Camera-type eye (tissue), 1 donor: ENCODE measurements around the gene MPP3. TPM values are rescaled to one million over a fixed set of nuclear protein-coding genes. Genes with fewer than 3 reads are reported as not detected.

ENCODE experiments used
- total RNA-seq: library from RNA; depleted of rRNA; stranded (reverse); fragments of >200 nt; gene quantifications from one replicate; pipeline ENCODE4 v1.2.3, GENCODE V29; 2014

The MPP3 gene
- 21.7 TPM for total RNA-seq

GRCh38 chr17:43832976-43833829 lies at the start of gene MPP3:
Gene MPP3 (minus strand): TSS chr17:43833146. CDS start chr17:43831906, 1,240 bp downstream.

GRCh38 chr17:43846963-43847371 lies 14.0 kb upstream of the MPP3 start, which contains the start of gene CD300LG:
Gene CD300LG (plus strand): TSS chr17:43847176. CDS start chr17:43847217, 41 bp downstream.

GRCh38 chr17:43780135-43780534 lies 52.8 kb downstream of the MPP3 start, which contains the start of gene CFAP97D1:
Gene CFAP97D1 (plus strand): TSS chr17:43780435. CDS start chr17:43780463, 28 bp downstream.

GRCh38 chr17:43778337-43779144 lies 54.4 kb downstream of the MPP3 start, which contains the start of gene DUSP3:
Gene DUSP3 (minus strand): TSS chr17:43778977. CDS start chr17:43778924, 53 bp downstream.

GRCh38 chr17:43758497-43759174 lies 74.3 kb downstream of the MPP3 start, which contains the start of gene SOST:
Gene SOST (minus strand): TSS chr17:43758791. CDS start chr17:43758741, 50 bp downstream.

Other genes with a start within 250 kb of the MPP3 start
- gene MEOX1, start 171.2 kb downstream of the MPP3 start, total RNA-seq = 7.9 TPM
- gene SOST, start 74.4 kb downstream of the MPP3 start, total RNA-seq = 0.22 TPM
- gene DUSP3, start 54.2 kb downstream of the MPP3 start, total RNA-seq = 44.6 TPM
- gene CFAP97D1, start 52.7 kb downstream of the MPP3 start, total RNA-seq = not detected
- 0.38 TPM for gene CD300LG, start 14.0 kb upstream of the MPP3 start, total RNA-seq
- gene MPP2, start 74.4 kb upstream of the MPP3 start, total RNA-seq = 24.1 TPM
- gene PPY, start 109.3 kb upstream of the MPP3 start, total RNA-seq = not detected
- gene PYY, start 120.8 kb upstream of the MPP3 start, total RNA-seq = not detected
- 0.88 TPM for gene NAGS, start 171.5 kb upstream of the MPP3 start, total RNA-seq
- gene TMEM101, start 181.8 kb upstream of the MPP3 start, total RNA-seq = 35.7 TPM
- 23.1 TPM for gene LSM12, start 233.5 kb upstream of the MPP3 start, total RNA-seq
- 28.3 TPM for gene G6PC3, start 237.6 kb upstream of the MPP3 start, total RNA-seq